HG02759 (cell line): Measurements from ENCODE around the gene SLC9A8.

Experiments
- ATAC-seq: cut with Tn5 transposase; IDR thresholded peaks from one replicate; pipeline ENCODE4 v1.9.1; 2021; ENCODE audit warnings: mild to moderate bottlenecking, moderate library complexity; ENCODE audit not compliant: unreplicated experiment

The SLC9A8 gene

DNA sequence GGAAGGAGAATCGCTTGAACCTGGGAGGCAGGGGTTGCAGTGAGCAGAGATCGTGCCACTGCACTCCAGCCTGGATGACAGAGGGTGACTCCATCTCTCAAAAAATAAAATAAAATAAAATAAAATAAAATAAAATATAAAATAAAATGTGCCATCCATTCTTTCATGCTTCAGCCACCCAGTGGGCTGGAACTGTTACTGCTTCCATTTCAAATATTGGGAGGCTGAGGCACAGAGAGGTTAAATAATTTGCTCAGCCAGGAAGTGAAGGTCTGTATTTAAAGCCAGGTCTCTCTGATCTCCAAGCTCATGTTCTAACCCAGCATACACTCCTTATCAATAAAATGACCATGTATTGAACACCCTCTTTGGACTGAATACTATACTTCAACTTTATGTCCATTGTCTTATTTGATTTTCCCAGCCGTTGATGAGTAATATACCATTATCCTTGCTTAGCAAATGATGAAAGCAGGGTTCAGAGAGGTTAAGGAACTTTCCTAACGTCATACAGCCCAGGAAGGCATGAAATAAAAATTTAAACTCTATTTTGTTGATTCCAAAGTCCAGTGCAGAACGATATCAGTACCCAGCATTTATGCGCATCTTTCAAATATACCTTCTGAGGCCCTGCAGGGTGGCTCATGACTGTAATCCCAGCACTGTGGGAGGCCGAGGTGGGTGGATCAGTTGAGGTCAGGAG, 25.8 kb upstream of the SLC9A8 start:
- no peak for ATAC-seq

GRCh38 chr20:49787371-49788357, 25.0 kb upstream of the SLC9A8 start:
- ATAC-seq, result no peak

DNA sequence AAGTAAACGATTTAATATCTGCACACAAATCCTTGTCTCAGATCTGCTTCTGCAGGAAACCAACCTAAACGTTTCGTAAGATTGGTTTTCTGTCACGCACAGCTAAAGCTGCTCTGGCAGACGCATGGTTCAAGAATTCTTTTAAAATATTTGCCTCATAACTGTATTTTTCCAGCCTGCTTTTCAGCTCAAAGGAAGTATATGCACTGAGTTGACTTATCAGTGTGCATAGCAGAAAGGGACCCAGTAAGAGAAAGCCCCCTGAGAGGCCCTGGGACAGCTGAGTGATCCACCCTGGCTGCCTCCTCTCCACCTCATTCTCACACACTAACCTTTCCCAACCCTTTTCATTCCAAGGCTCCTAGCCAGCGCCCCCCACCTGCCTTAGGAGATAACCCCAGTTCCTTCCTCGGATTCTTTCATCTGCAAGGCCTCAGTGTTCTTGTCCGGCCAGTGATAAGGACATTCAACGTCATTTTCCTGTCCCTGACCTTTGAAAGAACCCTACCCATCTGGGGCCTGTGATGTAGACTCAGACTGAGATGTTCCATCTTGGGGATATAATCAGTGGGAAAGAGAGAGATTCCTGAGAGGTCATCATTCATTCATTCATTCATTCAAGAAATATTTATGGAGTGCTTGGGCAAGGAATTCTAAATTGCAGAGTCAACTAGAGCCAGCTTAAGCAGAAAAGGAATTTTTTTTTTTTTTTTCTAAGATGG, 22.4 kb upstream of the SLC9A8 start:
- ATAC-seq, result no peak

DNA sequence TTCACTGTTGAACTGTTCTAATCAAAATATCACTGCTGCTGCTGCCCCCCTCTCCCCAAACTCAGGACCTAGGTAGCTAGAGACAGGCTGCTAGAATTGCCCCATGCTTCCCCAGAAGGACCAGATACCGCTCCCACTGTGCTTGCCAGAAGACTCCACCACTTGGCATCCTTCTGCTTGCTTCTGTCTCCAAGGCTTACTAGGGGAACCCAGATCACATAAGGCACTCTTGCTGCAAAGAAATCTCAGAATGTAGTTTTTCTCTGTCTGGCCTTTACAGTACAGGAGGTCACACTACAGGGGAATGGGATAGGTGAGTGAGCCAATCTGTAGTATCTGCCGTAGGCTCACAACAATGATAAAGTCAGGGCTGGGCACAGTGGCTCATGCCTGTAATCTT, 21.5 kb upstream of the SLC9A8 start:
- ATAC-seq, result no peak

GRCh38 chr20:49792006-49792405, 20.6 kb upstream of the SLC9A8 start:
- no peak for ATAC-seq

DNA sequence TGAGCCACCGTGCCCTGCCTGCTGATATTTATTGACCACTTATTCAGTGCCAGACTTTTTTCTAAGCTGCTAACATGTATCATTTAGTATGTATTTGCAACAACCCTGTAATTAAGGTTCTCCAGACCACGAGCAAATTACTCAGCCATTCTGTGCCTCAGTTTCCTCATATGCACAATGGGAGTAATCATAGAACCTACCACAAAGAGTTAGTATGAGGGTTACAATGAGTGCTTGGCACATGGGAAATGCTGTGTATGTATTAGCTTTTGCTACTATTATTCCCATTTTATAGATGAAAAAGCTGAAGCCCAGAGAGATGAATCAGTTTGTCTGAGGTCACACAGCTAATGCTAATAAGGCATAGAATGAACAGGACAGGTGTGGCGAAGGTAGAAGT, 20.0 kb upstream of the SLC9A8 start:
- ATAC-seq, result no peak

DNA sequence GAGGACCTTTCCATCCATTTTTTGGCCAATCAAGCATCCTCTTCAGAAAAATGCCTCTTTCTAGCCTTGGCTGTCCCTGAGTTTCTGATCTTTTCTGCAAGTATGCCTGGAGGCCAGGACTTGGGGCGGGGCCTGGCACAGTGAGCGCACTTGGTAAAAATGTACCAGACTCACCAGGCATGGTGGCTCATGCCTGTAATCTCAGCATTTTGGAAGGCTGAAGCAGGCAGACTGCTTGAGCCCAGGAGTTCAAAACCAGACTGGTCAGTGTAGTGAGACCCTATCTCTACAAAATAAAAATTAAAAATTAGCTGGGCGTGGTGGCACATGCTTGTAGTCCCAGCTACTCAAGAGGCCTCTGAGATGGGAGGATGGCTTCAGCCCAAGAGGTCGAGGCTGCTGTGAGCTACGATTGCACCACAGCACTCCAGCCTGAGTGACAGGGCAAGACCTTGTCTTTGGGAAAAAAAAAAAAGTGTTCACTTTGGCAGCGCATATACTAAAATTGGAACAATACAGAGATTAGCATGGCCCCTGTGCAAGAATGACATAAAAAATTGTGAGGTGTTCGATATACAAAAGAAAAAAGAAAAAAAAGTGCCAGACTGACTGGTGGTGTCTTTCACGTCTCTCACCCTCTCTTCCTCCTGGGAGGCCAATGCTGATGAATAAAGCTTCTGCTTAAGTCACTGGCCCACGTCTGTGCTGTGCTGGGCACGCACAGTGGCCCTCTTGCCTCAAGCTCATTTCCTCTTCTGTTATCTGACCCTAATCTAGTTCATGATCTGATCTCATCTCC, 18.1 kb upstream of the SLC9A8 start:
- no peak for ATAC-seq

DNA sequence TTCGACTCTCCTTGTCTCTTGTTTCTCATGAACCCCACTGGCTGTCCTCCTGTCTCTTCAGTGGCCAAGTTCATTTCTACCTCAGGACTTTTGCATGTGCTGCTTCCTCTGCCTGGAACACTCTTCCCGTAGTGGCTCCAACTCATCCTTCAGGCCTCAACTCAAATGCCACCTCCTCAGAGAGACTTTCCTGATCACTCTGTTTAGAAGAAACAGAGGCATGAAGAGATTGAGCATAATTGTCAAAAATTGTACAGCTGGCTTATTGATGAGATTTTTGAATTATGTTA, 17.5 kb upstream of the SLC9A8 start:
- ATAC-seq, result no peak

DNA sequence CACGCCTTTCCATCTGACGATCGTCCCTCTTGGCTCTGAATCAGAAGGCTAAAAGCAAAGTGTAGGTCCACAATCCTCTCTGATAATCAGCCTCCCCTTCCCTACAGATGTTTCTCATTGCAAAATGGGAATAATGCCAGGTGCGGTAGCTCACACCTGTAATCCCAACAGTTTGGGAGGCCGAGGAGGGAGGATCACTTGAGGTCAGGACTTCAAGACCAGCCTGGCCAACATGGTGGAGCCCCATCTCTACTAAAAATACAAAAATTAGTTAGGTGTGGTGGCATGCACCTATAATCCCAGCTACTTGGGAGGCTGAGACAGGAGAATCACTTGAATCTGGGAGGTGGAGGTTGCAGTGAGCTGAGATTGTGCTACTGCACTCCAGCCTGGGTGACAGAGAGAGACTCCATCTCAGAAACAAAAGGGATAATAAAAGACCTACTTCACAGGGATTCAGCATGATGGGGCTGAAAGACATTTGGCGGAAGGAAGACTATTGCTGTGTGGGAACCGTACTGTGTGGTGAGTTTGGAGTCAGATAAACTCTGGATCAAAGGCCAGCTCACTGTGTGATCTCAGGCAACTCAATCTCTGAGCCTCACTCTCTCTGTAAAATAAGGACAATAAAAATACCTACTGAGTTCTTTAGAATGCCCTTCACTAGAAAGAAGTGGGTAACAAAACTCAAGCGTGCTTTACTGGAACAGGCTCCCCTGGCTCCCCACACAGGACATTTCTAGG, 15.9 kb upstream of the SLC9A8 start:
- no peak for ATAC-seq

GRCh38 chr20:49797344-49797615, 15.3 kb upstream of the SLC9A8 start:
- no peak for ATAC-seq

DNA sequence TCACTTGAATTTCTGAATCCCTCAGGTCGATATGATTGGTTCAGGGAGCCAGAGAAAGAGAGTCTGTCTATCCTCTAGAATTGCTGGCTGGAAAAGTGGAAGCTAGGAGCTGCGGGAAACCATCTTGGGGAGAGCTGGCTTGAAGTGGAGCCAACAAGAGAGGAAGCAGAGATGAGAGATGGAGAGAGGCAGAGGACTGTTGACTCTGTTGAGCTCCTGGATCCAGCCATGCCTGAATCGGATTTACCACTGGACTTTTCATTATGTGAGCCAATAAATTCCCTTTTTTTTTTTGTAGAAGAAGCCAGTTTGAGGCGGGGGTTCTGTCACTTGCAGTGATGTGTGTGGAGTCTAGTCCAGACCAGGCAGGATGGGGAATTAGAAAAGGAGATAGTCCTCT, 13.9 kb upstream of the SLC9A8 start:
- no peak for ATAC-seq

GRCh38 chr20:49799698-49800097, 12.9 kb upstream of the SLC9A8 start:
- ATAC-seq, result no peak

GRCh38 chr20:49803418-49803817, 9.2 kb upstream of the SLC9A8 start:
- ATAC-seq, result no peak

- no peak for ATAC-seq
These were observed 8.3 kb upstream of the SLC9A8 start for GRCh38 chr20:49804364-49804763.

DNA sequence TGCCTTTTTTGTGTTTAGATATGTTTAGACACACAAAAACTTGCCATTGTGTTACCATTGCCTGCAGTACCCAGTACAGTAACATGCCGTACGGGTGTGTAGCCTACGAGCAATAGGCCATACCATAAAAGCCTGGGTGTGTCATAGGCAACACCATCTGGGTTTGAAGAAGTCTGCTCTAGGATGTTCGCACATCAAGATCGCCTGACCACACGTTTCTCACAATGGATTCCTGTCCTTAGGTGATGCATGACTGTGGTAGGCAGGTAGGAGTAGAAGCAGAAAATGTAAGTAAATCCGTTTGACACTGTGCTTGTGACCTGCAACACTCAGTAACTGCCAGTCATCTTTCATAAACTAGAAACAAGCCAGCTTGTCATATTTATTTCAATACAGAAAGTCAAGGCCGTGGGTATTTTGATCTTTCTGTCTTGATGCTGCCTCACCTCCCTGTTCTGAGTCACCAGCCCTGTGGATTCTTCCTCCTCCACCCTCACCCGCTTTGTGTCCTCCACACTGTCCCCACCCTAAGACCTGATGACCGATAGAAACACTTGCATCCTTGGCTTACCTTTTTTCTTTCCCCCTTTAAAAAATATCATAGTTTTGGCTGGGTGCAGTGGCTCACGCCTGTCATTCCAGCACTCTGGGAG, 7.3 kb upstream of the SLC9A8 start:
- ATAC-seq, result peak; percentile 43

DNA sequence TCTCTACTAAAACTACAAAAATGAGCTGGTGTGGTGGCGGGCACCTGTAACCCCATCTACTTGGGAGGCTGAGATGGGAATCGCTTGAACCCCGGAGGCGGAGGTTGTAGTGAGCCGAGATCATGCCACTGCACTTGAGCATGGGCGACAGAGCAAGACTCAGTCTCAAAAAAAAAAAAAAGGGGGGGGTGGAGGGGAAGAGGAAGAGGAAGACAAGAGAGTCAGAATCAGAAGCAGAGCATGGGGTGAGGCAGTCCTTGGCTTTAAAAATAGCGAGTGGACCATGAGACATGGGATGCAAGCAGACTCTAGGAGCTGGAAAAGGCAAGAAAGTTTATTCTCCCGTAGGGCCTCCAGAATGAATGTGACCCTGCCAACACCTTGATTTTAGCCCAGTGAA, 3.9 kb upstream of the SLC9A8 start:
- ATAC-seq, result no peak

GRCh38 chr20:49809803-49810359, 2.7 kb upstream of the SLC9A8 start:
- no peak for ATAC-seq

- no peak for ATAC-seq
These were observed 2.0 kb upstream of the SLC9A8 start for GRCh38 chr20:49810491-49811190.
